GM06990 (cell line): ENCODE measurements around the gene ATOH7.
"Not testable (repeated sequence)": the region's sequence is repeated elsewhere in the genome, so short reads cannot be mapped to it uniquely, and the experiment has no call there.

Source experiments
- DNase-seq: peaks from one replicate; pipeline ENCODE4 v3.0.0-alpha.2; 2011; ENCODE audit not compliant: insufficient read length; ENCODE audit errors: extremely low read depth
- H3K27me3 ChIP-seq: replicated peaks from 2 replicates; pipeline ENCODE4 v1.6.0; 2011; ENCODE audit warnings: low read length; ENCODE audit not compliant: control insufficient read depth, insufficient read depth
- H3K36me3 ChIP-seq: 2 replicates; pipeline ENCODE4 v1.5.1; 2011; ENCODE audit warnings: low read length; ENCODE audit not compliant: control insufficient read depth, insufficient read depth
- H3K4me3 ChIP-seq: replicated peaks from 2 replicates; pipeline ENCODE4 v1.5.1; 2011; ENCODE audit warnings: low read depth, mild to moderate bottlenecking, control low read depth, low read length
- TF ChIP-seq, protein P1 (sequence below): IDR thresholded peaks from 2 replicates; pipeline ENCODE4 v1.5.1; 2011; ENCODE audit warnings: low read length, control low read depth, mild to moderate bottlenecking, inconsistent platforms; ENCODE audit not compliant: insufficient read depth, poor library complexity, severe bottlenecking

The ATOH7 gene

DNA sequence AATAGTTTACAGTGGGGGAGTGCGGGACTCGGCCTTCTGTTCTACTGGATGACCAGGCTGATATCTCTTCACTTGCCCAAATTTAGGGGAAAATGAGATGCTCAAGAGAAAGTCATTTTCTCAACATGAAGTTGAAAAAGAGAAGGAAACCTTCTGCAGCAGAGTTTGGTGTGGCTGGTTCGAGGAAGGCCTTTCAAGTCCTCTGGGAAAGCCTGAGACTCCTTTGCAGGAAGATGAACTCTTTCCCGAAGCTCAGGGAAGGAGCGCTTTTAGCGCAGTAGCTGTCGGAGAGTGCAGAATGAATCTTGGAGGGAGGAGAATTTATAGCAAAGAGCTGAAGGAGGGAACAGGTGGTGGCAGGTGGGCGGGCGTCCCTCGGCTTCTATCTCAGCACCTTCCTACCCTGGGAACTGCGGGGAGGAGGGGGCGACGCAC, at the start of gene ATOH7:
TSS of gene ATOH7 (minus strand) at position 297 of the 435 bp plus-strand sequence. CDS start 436 bp downstream, outside the sequence.
- H3K36me3 ChIP-seq: no peaks in the 10 kb centered on the region
- TF ChIP-seq, protein P1, sequence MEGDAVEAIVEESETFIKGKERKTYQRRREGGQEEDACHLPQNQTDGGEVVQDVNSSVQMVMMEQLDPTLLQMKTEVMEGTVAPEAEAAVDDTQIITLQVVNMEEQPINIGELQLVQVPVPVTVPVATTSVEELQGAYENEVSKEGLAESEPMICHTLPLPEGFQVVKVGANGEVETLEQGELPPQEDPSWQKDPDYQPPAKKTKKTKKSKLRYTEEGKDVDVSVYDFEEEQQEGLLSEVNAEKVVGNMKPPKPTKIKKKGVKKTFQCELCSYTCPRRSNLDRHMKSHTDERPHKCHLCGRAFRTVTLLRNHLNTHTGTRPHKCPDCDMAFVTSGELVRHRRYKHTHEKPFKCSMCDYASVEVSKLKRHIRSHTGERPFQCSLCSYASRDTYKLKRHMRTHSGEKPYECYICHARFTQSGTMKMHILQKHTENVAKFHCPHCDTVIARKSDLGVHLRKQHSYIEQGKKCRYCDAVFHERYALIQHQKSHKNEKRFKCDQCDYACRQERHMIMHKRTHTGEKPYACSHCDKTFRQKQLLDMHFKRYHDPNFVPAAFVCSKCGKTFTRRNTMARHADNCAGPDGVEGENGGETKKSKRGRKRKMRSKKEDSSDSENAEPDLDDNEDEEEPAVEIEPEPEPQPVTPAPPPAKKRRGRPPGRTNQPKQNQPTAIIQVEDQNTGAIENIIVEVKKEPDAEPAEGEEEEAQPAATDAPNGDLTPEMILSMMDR: no peak
- no peaks in the 10 kb centered on the region; the same call in 1 of the 2 replicates for H3K27me3 ChIP-seq
- DNase-seq: no peak
- peak within 1 kb of the TSS; percentile 69 for H3K4me3 ChIP-seq

DNA sequence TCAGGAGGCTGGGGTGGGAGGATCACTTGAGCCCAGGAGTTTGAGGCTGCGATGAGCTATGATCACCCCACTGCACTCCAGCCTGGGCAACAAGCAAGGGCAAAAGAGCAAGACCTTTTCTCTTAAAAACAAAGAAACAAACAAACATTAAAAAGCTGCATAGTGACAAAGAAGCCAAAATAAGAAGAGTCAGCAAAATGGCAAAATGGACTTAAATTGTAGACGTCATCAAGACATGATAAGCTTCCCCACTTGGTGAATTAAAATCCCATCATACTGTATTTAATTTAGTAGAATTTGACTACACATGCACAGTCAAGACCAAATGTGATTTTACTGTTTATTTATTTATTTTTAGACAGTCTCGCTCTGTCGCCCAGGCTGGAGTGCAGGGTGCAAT, 48.8 kb upstream of the ATOH7 start:
- no peak overlapping the region for H3K4me3 ChIP-seq
- TF ChIP-seq, protein P1: no peak
- H3K27me3 ChIP-seq: no peaks in the 10 kb centered on the region
- no peaks in the 10 kb centered on the region for H3K36me3 ChIP-seq
- no peak for DNase-seq

DNA sequence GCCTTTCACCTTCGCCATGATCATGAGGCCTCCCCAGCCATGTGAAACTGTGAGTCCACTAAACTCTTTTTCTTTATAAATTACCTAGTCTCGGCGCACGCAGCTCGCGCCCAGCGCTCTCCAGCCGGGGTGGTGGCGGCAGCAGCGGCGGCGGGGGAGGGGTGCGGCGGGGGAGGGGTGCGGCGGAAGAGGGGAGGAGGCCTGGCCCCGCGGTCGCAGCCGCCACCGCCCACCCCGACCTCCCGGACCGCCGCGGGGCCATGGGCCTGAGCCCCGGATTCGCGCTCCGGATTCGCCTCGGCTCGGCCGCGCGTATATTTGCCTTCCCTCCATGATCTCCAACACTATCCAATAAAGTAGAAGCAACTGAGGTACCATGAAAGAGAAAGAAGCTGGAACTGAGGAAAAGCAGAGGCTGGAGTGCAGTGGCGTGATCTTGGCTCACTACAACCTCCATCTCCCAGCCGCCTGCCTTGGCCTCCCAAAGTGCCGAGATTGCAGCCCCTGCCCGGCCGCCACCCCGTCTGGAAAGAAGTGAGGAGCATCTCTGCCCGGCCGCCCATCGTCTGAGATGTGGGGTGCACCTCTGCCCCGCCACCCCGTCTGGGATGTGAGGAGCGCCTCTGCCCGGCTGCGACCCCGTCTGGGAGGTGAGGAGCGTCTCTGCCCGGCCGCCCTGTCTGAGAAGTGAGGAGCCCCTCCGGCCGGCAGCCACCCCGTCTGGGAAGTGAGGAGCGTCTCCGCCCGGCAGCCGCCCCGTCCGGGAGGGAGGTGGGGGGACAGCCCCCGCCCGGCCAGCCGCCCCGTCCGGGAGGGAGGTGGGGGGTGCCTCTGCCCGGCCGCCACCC, 47.2 kb upstream of the ATOH7 start:
- not testable (repeated sequence) for H3K4me3 ChIP-seq, DNase-seq, H3K27me3 ChIP-seq, H3K36me3 ChIP-seq

DNA sequence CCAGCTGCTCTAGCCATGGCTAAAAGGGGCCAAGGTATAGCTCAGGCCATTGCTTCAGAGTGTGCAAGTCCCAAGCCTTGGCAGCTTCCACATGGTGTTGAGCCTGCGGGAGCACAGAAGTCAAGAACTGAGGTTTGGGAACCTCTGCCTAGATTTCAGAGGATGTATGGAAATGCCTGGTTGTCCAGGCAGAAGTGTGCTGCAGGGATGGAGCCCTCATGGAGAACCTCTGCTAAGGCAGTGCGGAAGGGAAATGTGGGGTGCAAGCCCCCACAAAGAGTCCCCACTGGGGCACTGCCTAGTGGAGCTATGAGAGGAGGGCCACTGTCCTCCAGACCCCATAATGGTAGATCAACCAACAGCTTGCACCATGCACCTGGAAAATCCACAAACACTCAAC, 45.9 kb upstream of the ATOH7 start:
- H3K4me3 ChIP-seq, H3K27me3 ChIP-seq, H3K36me3 ChIP-seq, DNase-seq: not testable (repeated sequence)

DNA sequence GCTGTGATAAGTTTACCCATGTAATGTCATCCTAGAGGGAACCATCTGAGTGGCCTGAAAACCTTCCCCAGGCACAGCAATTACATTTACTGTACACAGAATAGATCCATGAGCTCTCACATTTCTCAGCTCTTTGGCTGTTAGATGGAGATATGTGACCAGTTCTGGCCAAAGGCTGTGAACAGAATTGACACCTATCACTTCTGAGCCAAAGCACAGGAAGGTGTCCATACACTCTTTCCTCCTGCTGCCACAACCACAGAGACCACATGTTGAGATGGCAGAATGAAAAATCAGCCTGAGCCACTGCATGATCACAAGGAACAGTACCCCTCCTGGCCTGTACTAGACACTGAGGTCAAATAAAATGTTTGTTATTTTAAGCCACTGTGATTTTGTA, 44.3 kb upstream of the ATOH7 start:
- no peak for DNase-seq

DNA sequence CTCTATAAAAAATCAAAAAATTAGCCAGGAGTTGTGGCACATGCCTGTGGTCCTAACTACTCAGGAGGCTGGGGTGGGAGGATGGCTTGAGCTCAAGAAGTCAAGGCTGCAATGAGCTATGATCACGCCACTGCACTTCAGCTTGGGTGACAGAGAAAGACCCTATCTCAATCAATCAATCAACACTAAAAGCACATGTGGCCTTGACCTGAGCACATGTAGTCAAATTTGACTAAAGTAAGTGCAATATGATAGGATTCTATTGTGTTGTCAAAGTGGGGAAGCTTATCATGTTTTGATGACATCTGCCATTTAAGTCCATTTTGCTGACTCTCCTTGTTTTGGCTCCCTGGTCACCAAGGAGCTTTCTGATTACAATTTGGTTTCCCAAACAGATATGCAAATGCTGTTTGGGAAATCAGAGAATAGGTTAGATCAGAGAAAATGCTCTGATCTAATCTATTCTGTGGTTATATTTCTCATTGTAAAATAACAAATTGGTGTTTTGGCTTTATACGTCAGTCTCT, 43.8 kb upstream of the ATOH7 start:
- Histone ChIP-seq H3K4me3 (no peak overlapping the region), H3K36me3 (no peaks in the 10 kb centered on the region), H3K27me3 (no peaks in the 10 kb centered on the region)
- no peak for DNase-seq
- TF ChIP-seq, protein P1: no peak

More for the DNA sequence above, 44.3 kb upstream of the ATOH7 start:
- TF ChIP-seq, protein P1: no peak
- no peaks in the 10 kb centered on the region for H3K27me3 ChIP-seq
- no peak overlapping the region for H3K4me3 ChIP-seq
- H3K36me3 ChIP-seq: no peaks in the 10 kb centered on the region
